Amniotic stem cell (primary cell): ENCODE measurements around the gene IP6K3.

Experiments
- DNase-seq: peaks from one replicate; lab custom pipeline; 2025; lab: John Stamatoyannopoulos, UW

Gene IP6K3

GRCh38 chr6:33759887-33760629 lies 13.4 kb upstream of the IP6K3 start:
- no peak for DNase-seq

GRCh38 chr6:33758815-33759216 lies 12.1 kb upstream of the IP6K3 start:
- DNase-seq = no peak

- no peak for DNase-seq
Measured at GRCh38 chr6:33757906-33758305, 11.2 kb upstream of the IP6K3 start.

- DNase-seq = no peak
Measured at GRCh38 chr6:33757113-33757512, 10.4 kb upstream of the IP6K3 start.

GRCh38 chr6:33756211-33756954 lies 9.7 kb upstream of the IP6K3 start:
- no peak for DNase-seq

GRCh38 chr6:33755070-33755869 lies 8.6 kb upstream of the IP6K3 start:
- no peak for DNase-seq

- DNase-seq = no peak
Measured at GRCh38 chr6:33754222-33754621, 7.5 kb upstream of the IP6K3 start.

- no peak for DNase-seq
Measured at GRCh38 chr6:33752646-33753015, 5.9 kb upstream of the IP6K3 start.

GRCh38 chr6:33751771-33752645 lies 5.3 kb upstream of the IP6K3 start:
- no peak for DNase-seq

GRCh38 chr6:33750244-33750991 lies 3.7 kb upstream of the IP6K3 start:
- DNase-seq = no peak

- DNase-seq = no peak
Measured at GRCh38 chr6:33749401-33749800, 2.7 kb upstream of the IP6K3 start.

- DNase-seq = no peak
Measured at GRCh38 chr6:33748841-33749240, 2.1 kb upstream of the IP6K3 start.

GRCh38 chr6:33747823-33748222 lies 1.1 kb upstream of the IP6K3 start:
- no peak for DNase-seq

- no peak for DNase-seq
Measured at GRCh38 chr6:33746036-33746600, 587 bp downstream of the IP6K3 start.

- DNase-seq = no peak
Measured at GRCh38 chr6:33745548-33745947, 1.2 kb downstream of the IP6K3 start.

- no peak for DNase-seq
Measured at GRCh38 chr6:33744895-33745546, 1.7 kb downstream of the IP6K3 start.

GRCh38 chr6:33744001-33744848 lies 2.5 kb downstream of the IP6K3 start:
- no peak for DNase-seq

GRCh38 chr6:33742837-33743236 lies 3.9 kb downstream of the IP6K3 start:
- no peak for DNase-seq

- DNase-seq = no peak
Measured at GRCh38 chr6:33742092-33742491, 4.6 kb downstream of the IP6K3 start.
